NCI-H146 treated with DMSO at 0.1 percent for 48 hours (cell line): ENCODE measurements around the gene FHOD1.

Experiments
- DNase-seq: peaks from one replicate; lab custom pipeline; 2025; ENCODE audit not compliant: unreplicated experiment; lab: John Stamatoyannopoulos, UW

Gene FHOD1

GRCh38 chr16:67179421-67180080 lies 67.7 kb downstream of the FHOD1 start:
- DNase-seq, result no peak
